ENCODE data around the gene SARDH.

Gene SARDH

DNA sequence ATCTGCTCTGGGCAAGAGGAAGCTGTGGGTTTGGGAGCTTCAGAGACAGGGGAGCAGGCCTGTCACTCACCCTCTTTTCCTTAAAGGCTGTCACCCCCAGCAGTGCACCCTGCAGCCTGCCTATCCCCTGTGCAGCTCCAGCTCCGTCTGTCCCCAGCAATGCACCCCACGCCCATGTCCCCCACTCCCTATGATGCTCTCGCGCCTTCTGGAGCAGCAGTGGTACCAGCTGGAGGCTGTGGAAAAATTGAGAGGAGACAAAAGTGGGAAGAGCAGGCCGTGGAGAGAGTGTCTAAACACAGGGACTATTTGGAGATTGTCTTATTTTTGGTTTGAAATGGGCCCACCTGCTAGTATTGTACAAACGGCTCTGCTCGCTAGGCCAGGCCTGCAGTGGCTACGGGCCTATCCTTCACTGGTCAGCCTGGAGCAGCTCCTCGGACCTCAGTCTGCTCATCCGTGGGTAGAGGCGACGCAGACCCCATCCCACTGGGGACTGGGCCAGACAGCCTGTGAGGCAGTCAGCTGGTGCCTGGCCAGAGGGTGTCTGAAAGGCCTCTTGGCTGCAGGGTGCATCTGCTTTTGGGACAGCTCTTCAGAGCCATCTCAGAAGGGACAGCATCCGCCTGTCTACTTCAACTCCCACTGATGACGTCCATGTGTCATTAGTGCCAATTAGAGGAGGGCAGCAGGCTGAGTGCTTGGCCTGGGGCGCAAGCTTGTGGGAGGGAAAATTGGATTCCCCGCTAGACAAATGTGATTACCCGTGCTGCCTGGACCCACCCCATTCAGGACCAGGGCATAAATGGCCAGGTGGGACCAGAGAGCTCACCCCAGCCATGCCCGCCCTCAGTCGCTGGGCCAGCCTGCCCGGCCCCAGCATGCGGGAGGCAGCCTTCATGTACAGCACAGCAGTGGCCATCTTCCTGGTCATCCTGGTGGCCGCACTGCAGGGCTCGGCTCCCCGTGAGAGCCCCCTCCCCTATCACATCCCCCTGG is 102.3 kb downstream of the SARDH start, which contains the start of gene DBH:
DBH (plus strand) TSS at position 831 of the 999 bp plus-strand sequence; CDS start at position 840, 9 bp downstream.
- Histone ChIP-seq H3K36me3 (ENCODE audit: control insufficient read depth in 2 of 2, insufficient read depth in 1 of 2, low read length in 2 of 2) (no peaks in the 10 kb centered on the region), H3K27ac (ENCODE audit: extremely low read depth, low read depth, low read length) (no peak within 1 kb of the TSS), H3K4me1 (ENCODE audit: control insufficient read depth, insufficient read depth, low read length) (no peaks in the 10 kb centered on the region), H3K9me3 (ENCODE audit: control insufficient read depth, insufficient read depth, low read depth, low read length) (no peaks in the 10 kb centered on the region), H3K4me3 (ENCODE audit: low read depth, low read length) (no peak within 1 kb of the TSS)
- CTCF ChIA-PET, result interaction anchor here (0.6 to 1.3 kb wide), 3 partner anchors 12 to 148 kb away, joined by 3 to 4 read pairs (median 3); no protein-coding TSS in a partner anchor
- TF ChIP-seq ZNF350 (tag by site-specific recombination; IDR thresholded peaks at IDR 0.05), result no peak
- TF ChIP-seq ZNF423 (tag by site-specific recombination; IDR thresholded peaks at IDR 0.05), result no peak
- TF ChIP-seq, protein P1, sequence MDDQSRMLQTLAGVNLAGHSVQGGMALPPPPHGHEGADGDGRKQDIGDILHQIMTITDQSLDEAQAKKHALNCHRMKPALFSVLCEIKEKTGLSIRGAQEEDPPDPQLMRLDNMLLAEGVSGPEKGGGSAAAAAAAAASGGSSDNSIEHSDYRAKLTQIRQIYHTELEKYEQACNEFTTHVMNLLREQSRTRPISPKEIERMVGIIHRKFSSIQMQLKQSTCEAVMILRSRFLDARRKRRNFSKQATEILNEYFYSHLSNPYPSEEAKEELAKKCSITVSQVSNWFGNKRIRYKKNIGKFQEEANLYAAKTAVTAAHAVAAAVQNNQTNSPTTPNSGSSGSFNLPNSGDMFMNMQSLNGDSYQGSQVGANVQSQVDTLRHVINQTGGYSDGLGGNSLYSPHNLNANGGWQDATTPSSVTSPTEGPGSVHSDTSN (CRISPR knock-in tag; IDR thresholded peaks at IDR 0.05), result no peak
- no peak for TF ChIP-seq ZNF48 (tag by site-specific recombination; IDR thresholded peaks at IDR 0.05)
- peak; percentile 31; the same call in 1 of the 2 replicates for TF ChIP-seq GLIS1 (tag by site-specific recombination; IDR thresholded peaks at IDR 0.05)
- POLR2A ChIA-PET, result no interaction called here

DNA sequence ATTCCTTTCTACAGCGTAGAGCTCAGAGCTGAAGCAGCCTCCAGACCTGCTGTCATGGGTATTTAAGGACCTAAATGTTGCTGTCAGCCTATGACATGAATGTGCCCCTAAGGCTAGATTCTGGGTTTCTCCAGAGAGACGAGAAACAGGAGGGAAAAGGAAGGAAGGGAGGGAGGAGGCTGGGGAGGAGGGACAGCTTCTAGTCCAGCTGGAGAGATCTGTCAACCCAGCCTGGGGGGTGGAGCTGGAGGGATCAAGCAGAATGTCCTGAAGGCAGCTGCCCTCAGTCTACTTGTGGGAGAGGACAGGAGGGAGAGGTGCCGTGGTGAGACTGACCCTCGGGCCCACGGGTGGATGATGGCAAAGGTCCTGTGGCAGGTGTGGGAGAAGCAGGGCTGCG is 103.1 kb downstream of the SARDH start:
- Histone ChIP-seq H3K36me3 (ENCODE audit: control insufficient read depth in 2 of 2, insufficient read depth in 1 of 2, low read length in 2 of 2) (no peaks in the 10 kb centered on the region), H3K9me3 (ENCODE audit: control insufficient read depth, insufficient read depth, low read depth, low read length) (no peaks in the 10 kb centered on the region), H3K27ac (ENCODE audit: extremely low read depth, low read depth, low read length) (no peak overlapping the region), H3K4me1 (ENCODE audit: control insufficient read depth, insufficient read depth, low read length) (no peaks in the 10 kb centered on the region), H3K4me3 (ENCODE audit: low read depth, low read length) (no peak overlapping the region)
- CTCF ChIA-PET, result interaction anchor here (0.6 to 1.3 kb wide), 4 partner anchors 12 to 233 kb away, joined by 3 to 4 read pairs (median 3); no protein-coding TSS in a partner anchor
- POLR2A ChIA-PET, result no interaction called here
- TF ChIP-seq ZNF623 (tag by site-specific recombination; IDR thresholded peaks at IDR 0.05) (0 out of 2 replicates have a peak, but pooled peaks have one; percentile 31), YY2 (tag by site-specific recombination; IDR thresholded peaks at IDR 0.05) (no peak), ZNF341 (tag by site-specific recombination; IDR thresholded peaks at IDR 0.05; ENCODE audit: low read depth) (peak; percentile 61)
- TF ChIP-seq, protein P2, sequence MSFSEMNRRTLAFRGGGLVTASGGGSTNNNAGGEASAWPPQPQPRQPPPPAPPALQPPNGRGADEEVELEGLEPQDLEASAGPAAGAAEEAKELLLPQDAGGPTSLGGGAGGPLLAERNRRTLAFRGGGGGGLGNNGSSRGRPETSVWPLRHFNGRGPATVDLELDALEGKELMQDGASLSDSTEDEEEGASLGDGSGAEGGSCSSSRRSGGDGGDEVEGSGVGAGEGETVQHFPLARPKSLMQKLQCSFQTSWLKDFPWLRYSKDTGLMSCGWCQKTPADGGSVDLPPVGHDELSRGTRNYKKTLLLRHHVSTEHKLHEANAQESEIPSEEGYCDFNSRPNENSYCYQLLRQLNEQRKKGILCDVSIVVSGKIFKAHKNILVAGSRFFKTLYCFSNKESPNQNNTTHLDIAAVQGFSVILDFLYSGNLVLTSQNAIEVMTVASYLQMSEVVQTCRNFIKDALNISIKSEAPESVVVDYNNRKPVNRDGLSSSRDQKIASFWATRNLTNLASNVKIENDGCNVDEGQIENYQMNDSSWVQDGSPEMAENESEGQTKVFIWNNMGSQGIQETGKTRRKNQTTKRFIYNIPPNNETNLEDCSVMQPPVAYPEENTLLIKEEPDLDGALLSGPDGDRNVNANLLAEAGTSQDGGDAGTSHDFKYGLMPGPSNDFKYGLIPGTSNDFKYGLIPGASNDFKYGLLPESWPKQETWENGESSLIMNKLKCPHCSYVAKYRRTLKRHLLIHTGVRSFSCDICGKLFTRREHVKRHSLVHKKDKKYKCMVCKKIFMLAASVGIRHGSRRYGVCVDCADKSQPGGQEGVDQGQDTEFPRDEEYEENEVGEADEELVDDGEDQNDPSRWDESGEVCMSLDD (tag by site-specific recombination; IDR thresholded peaks at IDR 0.05), result no peak

DNA sequence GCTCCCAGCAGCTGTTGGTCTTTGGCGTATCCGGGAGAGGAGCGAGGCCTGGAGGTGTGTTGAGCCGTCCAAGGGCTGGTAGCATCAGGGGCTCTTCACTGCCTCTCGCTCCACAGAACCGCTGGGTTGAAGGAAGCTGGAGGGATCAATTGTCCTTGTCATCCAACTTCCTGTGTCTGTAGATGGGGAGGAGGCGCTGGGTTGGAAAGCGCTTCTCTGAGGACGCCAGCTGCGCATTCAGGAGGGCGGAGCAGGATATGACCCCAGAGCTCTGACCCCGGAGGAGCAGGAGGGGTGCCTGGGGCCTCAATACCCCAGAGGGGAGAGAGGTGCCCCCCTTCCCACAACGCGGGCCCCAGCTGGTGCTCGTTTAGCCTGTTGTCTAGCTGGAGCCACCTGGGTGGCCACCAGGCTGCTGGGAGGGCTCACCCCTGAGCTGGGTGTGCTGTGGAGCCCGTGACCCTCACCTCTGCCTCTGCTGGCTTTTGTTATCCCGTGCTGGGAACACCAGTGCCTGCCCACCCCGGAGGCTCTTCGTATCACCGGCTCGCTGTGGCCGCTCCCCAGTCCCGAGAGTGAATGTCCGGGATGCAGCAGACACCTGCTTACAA is 104.0 kb downstream of the SARDH start:
- Histone ChIP-seq H3K9me3 (ENCODE audit: control insufficient read depth, insufficient read depth, low read depth, low read length) (no peaks in the 10 kb centered on the region), H3K4me1 (ENCODE audit: control insufficient read depth, insufficient read depth, low read length) (no peaks in the 10 kb centered on the region), H3K36me3 (ENCODE audit: control insufficient read depth in 2 of 2, insufficient read depth in 1 of 2, low read length in 2 of 2) (no peaks in the 10 kb centered on the region), H3K4me3 (ENCODE audit: low read depth, low read length) (no peak overlapping the region), H3K27ac (ENCODE audit: extremely low read depth, low read depth, low read length) (no peak overlapping the region)
- POLR2A ChIA-PET, result no interaction called here
- CTCF ChIA-PET, result interaction anchor here (0.7 to 1.3 kb wide), 3 partner anchors 10 to 45 kb away, joined by 3 to 5 read pairs (median 4); no protein-coding TSS in a partner anchor
- TF ChIP-seq, protein P1 (CRISPR knock-in tag; IDR thresholded peaks at IDR 0.05), result no peak
- TF ChIP-seq PRDM1 (tag by site-specific recombination; IDR thresholded peaks at IDR 0.05) (no peak), ZNF830 (tag by site-specific recombination; IDR thresholded peaks at IDR 0.05; ENCODE audit: low read depth) (no peak), ZNF223 (tag by site-specific recombination; IDR thresholded peaks at IDR 0.05) (no peak), ZNF76 (tag by site-specific recombination; IDR thresholded peaks at IDR 0.05; ENCODE audit: borderline replicate concordance, low read depth) (no peak), YY2 (tag by site-specific recombination; IDR thresholded peaks at IDR 0.05) (no peak), ZNF114 (tag by site-specific recombination; IDR thresholded peaks at IDR 0.05) (no peak), ZNF621 (tag by site-specific recombination; IDR thresholded peaks at IDR 0.05) (no peak), ZNF2 (tag by site-specific recombination; IDR thresholded peaks at IDR 0.05) (no peak), ZNF121 (tag by site-specific recombination; IDR thresholded peaks at IDR 0.05) (no peak)
- TF ChIP-seq, protein P3, sequence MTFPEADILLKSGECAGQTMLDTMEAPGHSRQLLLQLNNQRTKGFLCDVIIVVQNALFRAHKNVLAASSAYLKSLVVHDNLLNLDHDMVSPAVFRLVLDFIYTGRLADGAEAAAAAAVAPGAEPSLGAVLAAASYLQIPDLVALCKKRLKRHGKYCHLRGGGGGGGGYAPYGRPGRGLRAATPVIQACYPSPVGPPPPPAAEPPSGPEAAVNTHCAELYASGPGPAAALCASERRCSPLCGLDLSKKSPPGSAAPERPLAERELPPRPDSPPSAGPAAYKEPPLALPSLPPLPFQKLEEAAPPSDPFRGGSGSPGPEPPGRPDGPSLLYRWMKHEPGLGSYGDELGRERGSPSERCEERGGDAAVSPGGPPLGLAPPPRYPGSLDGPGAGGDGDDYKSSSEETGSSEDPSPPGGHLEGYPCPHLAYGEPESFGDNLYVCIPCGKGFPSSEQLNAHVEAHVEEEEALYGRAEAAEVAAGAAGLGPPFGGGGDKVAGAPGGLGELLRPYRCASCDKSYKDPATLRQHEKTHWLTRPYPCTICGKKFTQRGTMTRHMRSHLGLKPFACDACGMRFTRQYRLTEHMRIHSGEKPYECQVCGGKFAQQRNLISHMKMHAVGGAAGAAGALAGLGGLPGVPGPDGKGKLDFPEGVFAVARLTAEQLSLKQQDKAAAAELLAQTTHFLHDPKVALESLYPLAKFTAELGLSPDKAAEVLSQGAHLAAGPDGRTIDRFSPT (tag by site-specific recombination; IDR thresholded peaks at IDR 0.05), result no peak
- TF ChIP-seq, protein P4, sequence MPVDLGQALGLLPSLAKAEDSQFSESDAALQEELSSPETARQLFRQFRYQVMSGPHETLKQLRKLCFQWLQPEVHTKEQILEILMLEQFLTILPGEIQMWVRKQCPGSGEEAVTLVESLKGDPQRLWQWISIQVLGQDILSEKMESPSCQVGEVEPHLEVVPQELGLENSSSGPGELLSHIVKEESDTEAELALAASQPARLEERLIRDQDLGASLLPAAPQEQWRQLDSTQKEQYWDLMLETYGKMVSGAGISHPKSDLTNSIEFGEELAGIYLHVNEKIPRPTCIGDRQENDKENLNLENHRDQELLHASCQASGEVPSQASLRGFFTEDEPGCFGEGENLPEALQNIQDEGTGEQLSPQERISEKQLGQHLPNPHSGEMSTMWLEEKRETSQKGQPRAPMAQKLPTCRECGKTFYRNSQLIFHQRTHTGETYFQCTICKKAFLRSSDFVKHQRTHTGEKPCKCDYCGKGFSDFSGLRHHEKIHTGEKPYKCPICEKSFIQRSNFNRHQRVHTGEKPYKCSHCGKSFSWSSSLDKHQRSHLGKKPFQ (tag by site-specific recombination; IDR thresholded peaks at IDR 0.05), result no peak

Measured in HEK293 (cell line).